RWPE1 (cell line): ENCODE data around the gene CCDC92B.

ENCODE experiments used
- CTCF ChIA-PET: fragments of 350-600 bp; sonication (Branson Sonifier 250); formaldehyde crosslinking; extraction: SDS; loops from one replicate; lab custom pipeline; 2021; lab: Yijun Ruan, JAX
- POLR2A ChIA-PET: fragments of 400-600 bp; formaldehyde crosslinking; extraction: SDS; loops from one replicate; lab custom pipeline; 2020; ENCODE audit warnings: antibody characterized with exemption; ENCODE audit not compliant: low non-redundant PET; lab: Yijun Ruan, JAX
- DNase-seq: peaks from one replicate; pipeline ENCODE4 v3.0.0; 2012; ENCODE audit warnings: low spot score
- H3K27ac ChIP-seq: fragments of 450-650 bp; 2 replicates; pipeline ENCODE4 v1.5.1; 2017
- TF ChIP-seq, protein P1 (sequence below): fragments of 450-650 bp; conservative IDR thresholded peaks from 2 replicates; pipeline ENCODE4 v1.5.1; 2017; ENCODE audit warnings: low read depth, mild to moderate bottlenecking

The CCDC92B gene

DNA sequence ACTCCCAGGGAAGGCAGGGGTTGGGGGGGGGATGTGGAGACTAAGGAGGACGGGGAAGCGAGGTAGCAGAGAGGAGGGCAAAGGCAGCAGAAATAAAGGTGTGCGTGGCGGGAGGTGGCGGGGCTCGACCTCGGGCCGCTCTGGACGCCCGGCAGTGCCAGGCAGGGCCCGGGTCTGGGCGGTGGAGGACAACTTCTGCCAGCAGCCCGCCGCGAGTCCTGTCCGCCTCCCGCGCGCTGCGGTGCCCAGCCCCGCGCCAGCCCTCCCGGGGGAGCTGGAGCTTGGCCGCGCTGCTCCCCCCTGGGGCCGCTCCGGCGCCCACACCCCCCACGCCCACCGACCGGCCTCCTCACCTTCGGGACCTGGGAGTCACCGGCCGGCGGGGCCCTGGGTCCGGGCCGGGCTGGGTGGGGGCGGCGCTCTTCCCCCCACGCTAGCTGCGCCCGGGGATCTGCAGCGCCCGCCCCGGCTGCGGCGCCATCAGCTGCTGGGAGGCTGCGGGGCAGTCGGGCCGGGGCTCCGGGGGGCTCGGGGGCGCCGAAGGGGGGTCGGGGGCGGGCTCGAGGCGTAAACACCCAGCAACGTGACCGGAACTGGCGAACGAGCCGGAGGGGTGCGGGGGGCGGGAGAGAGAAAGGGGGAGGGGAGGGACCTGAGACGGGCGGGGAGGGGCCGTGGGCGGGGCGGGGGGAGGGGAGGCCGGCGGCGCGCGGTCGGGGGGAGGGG lies at the start of gene CCDC92B:
Gene CCDC92B (minus strand): TSS at position 595 of the 726 bp plus-strand sequence. CDS start 14,507 bp downstream, outside the sequence.
- ChIA-PET POLR2A (no interaction called here), CTCF (interaction anchor here (0.6 kb wide), 1 partner anchor 256 kb away, joined by 4 read pairs; no protein-coding TSS in a partner anchor)
- no peak within 1 kb of the TSS for H3K27ac ChIP-seq
- TF ChIP-seq, protein P1, sequence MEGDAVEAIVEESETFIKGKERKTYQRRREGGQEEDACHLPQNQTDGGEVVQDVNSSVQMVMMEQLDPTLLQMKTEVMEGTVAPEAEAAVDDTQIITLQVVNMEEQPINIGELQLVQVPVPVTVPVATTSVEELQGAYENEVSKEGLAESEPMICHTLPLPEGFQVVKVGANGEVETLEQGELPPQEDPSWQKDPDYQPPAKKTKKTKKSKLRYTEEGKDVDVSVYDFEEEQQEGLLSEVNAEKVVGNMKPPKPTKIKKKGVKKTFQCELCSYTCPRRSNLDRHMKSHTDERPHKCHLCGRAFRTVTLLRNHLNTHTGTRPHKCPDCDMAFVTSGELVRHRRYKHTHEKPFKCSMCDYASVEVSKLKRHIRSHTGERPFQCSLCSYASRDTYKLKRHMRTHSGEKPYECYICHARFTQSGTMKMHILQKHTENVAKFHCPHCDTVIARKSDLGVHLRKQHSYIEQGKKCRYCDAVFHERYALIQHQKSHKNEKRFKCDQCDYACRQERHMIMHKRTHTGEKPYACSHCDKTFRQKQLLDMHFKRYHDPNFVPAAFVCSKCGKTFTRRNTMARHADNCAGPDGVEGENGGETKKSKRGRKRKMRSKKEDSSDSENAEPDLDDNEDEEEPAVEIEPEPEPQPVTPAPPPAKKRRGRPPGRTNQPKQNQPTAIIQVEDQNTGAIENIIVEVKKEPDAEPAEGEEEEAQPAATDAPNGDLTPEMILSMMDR: no peak
- no peak for DNase-seq

DNA sequence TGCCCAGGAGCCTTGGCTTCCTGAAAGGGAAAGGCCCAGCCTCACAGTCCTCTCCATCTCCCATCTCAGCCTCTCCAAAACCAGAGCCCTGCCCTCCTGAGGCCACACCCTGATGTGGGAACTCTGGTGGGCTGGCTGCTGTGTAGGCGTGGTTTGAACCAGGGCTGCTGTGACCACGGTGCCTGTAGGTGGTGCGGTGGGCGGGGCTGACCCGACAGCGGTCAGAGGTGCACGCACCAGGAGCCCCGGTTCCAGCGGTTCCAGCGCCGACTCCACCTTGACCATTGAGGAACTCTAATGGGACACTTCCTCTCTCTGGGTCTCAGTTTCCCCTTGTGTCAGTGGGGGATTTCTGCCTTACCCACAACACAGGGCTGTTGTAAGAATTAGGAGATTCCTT lies 49.2 kb upstream of the CCDC92B start:
- TF ChIP-seq, protein P1: no peak
- ChIA-PET CTCF (no interaction called here), POLR2A (interaction anchor here (0.5 kb wide), 1 partner anchor 696 kb away, joined by 4 read pairs; no protein-coding TSS in a partner anchor)
- no peak overlapping the region for H3K27ac ChIP-seq
- no peak for DNase-seq

DNA sequence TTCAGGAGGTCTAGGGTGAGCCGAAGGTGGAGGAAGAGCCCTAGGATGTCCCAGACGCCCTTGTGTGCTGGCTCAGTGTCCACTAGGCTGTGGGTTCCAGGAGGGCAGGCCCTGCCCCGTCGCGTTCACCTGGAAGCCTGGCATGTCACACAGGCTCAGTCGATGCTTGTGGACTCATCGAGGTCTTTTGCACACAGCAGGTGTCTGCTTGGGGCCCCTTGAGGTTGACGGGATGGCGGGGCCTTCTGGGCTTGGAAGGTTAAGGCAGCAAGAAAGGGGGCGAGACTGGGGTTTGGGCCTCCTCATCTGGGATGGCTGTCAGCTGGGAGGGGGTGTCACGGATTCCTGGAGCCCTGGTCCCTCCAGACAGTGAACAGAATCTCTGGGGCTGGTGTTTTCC lies 48.7 kb upstream of the CCDC92B start:
- no peak for DNase-seq
- TF ChIP-seq, protein P1: no peak
- POLR2A ChIA-PET: interaction anchor here (0.5 kb wide), 1 partner anchor 696 kb away, joined by 4 read pairs; no protein-coding TSS in a partner anchor
- no peak overlapping the region for H3K27ac ChIP-seq
- CTCF ChIA-PET: no interaction called here

DNA sequence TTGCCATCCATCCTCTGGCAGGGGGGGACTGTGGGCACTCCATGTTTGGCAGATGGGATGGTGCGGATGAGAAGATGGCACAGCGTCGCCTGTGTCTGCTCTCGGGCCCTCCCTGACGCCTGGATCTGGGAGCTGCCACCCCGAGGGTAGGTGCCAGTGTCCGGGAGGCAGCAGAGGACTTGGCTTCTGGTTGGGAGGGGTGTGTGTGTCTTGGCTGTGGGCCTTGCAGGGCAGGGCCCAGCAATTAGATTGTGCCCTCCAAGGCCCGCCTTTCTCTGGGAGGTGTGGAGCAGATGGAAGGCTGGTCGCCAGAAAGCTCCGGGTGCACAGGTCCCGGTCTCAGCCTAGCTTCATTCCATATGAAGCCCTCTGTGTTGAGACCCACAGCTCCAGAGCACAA lies 48.2 kb upstream of the CCDC92B start:
- ChIA-PET CTCF (interaction anchor here (1.6 kb wide), 1 partner anchor 12 kb away, joined by 4 read pairs; no protein-coding TSS in a partner anchor), POLR2A (no interaction called here)
- no peak for DNase-seq
- TF ChIP-seq, protein P1: no peak
- no peak overlapping the region for H3K27ac ChIP-seq

DNA sequence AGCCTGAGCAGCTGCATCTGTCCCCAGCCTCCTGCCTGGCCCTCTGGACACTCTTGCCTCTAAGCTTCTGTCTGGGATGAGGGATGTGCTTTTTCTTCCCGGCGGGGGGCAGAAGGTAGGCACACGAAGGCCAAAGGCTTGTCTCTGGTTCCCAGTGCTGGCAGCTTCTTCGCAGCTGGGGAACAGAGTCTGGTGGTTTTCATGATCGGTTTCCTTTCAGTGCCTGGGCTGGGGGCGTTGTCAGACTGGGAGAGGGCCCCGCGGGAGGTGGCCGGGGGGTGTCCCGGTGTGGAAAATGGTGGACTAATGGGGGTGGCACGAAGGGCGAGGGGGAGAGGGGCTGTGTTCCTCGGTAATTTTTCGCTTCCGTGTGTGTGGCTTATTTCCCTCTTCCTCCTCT lies 47.8 kb upstream of the CCDC92B start:
- ChIA-PET POLR2A (no interaction called here), CTCF (interaction anchor here (1.6 kb wide), 1 partner anchor 11 kb away, joined by 4 read pairs; no protein-coding TSS in a partner anchor)
- H3K27ac ChIP-seq: no peak overlapping the region
- TF ChIP-seq, protein P1: no peak
- no peak for DNase-seq

DNA sequence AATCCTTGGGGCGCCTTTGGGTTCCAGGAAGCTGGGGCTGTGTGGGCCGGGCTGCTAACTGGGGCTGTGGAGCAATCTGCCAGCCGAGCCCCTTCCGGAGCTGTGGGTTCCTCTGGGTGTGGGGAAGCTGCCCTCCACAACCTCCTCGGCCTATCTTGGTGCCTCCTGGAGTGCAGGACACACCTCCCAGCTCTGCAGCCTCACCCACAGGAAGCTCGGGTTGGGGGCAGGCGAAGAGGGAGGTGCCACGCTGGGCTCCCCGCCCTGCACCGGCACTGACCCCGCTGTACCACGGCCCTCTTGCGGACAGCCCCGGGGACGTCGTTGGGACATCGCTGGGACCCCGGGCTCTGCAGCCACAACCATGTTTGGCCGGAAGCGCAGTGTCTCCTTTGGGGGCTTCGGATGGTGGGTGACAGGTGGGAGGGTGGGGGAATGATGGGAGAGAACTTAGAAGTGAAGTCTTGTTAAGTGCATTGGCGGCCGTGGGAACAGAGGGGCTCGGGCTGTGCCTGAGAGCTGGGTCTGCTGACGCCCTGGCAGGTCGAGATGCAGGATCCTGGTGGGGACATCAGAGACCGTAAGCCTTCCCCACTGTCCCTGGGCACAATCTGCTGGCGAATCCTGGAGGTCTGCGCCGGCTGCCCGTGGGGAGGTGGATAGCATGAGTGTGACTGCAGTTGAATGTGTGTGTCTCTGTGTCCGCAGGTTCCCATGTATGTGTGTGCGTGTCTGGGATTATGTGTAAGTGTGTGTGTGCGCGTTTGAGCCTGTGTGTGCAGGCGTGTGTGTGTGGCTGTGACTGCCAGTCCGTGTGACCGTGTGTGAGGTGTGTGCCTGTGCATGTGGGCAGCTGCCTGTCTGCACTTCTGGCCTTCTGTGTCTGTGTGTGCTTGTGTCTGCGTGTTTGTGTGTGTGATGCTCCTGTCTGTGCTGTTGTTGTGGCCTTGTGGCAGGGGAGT lies 47.0 kb upstream of the CCDC92B start, which contains the start of gene RAP1GAP2:
Gene RAP1GAP2 (plus strand): TSS at position 275 of the 962 bp plus-strand sequence. CDS start 90 bp downstream, at position 365.
- TF ChIP-seq, protein P1: no peak
- CTCF ChIA-PET: interaction anchor here (0.6 to 1.6 kb wide), 2 partner anchors 10 to 11 kb away, joined by 3 to 4 read pairs; no protein-coding TSS in a partner anchor
- no peak within 1 kb of the TSS for H3K27ac ChIP-seq

More for the DNA sequence above, 47.0 kb upstream of the CCDC92B start, which contains the start of gene RAP1GAP2:
- POLR2A ChIA-PET: no interaction called here
- no peak for DNase-seq
